RWPE2 (cell line): ENCODE results near the gene MAP6D1.
A peak's percentile ranks its signal among the peaks of the same experiment; 100 is the strongest.

Experiments
- ATAC-seq: fragments of 200-7000 bp; cut with Tn5 transposase; 3 replicates; pipeline ENCODE4 v1.9.1; 2021; ENCODE audit warnings: low read depth
- DNase-seq: peaks from one replicate; pipeline ENCODE4 v3.0.0-alpha.2; 2020; ENCODE audit warnings: low spot score
- H3K27ac ChIP-seq: fragments of 450-650 bp; 2 replicates; pipeline ENCODE4 v1.5.1; 2017; ENCODE audit warnings: mild to moderate bottlenecking; ENCODE audit not compliant: poor library complexity, severe bottlenecking
- H3K27me3 ChIP-seq: fragments of 250-450 bp; sonication (Bioruptor Pico); 2 replicates; pipeline ENCODE4 v1.5.1; 2021; ENCODE audit warnings: mild to moderate bottlenecking, moderate library complexity; ENCODE audit not compliant: insufficient read depth, poor library complexity, severe bottlenecking
- H3K36me3 ChIP-seq: fragments of 250-450 bp; sonication (Bioruptor Pico); 2 replicates; pipeline ENCODE4 v1.5.1; 2020; ENCODE audit warnings: low read depth, mild to moderate bottlenecking, moderate library complexity
- H3K4me1 ChIP-seq: fragments of 250-450 bp; sonication (Bioruptor Pico); 2 replicates; pipeline ENCODE4 v1.5.1; 2021; ENCODE audit warnings: mild to moderate bottlenecking, moderate library complexity; ENCODE audit not compliant: insufficient read depth, poor library complexity, severe bottlenecking
- H3K4me3 ChIP-seq: fragments of 250-450 bp; sonication (Bioruptor Pico); 2 replicates; pipeline ENCODE4 v1.5.1; 2021; ENCODE audit warnings: mild to moderate bottlenecking, moderate library complexity; ENCODE audit not compliant: severe bottlenecking
- H3K9me3 ChIP-seq: fragments of 250-450 bp; sonication (Bioruptor Pico); 2 replicates; pipeline ENCODE4 v1.5.1; 2021; ENCODE audit warnings: mild to moderate bottlenecking, moderate library complexity; ENCODE audit not compliant: severe bottlenecking
- CTCF ChIP-seq: fragments of 450-650 bp; IDR thresholded peaks from one replicate; pipeline ENCODE4 v1.5.1; 2017; ENCODE audit warnings: mild to moderate bottlenecking, moderate library complexity; ENCODE audit not compliant: poor library complexity, severe bottlenecking

The MAP6D1 gene

GRCh38 chr3:183766107-183766506, 59.3 kb downstream of the MAP6D1 start:
- TF ChIP-seq CTCF = no peak
- no peaks in the 10 kb centered on the region for H3K27me3 ChIP-seq
- H3K4me1 ChIP-seq = peaks cover 9% of the 10 kb centered on the region
- H3K36me3 ChIP-seq = peaks cover 75% of the 10 kb centered on the region
- H3K27ac ChIP-seq = peak overlapping the region; percentile 62
- ATAC-seq = no peak
- DNase-seq = no peak
- no peaks in the 10 kb centered on the region for H3K9me3 ChIP-seq
- H3K4me3 ChIP-seq = no peak overlapping the region
